Measurements from ENCODE around the gene KCNMA1.
"Not testable (repeated sequence)": the region's sequence is repeated elsewhere in the genome, so short reads cannot be mapped to it uniquely, and the experiment has no call there.

The KCNMA1 gene

DNA sequence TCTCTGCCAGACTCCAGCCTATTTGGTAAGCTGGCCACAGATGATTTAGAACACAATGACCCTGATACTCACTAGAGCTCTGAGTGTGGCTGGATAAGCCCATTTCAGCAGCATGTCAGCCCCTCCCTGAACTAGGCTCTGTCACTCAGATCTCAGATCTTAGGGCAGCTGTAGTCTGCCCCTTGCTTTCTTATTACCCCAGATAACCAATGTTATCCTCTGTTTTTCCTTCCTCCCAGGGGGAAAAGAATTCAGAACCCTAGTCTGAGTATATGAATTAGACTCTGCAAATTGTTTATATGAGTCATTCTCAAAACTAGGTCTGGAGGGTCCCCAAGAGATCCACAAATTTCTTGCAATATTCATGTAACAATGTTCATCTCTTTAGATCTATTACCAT is 286.2 kb downstream of the KCNMA1 start:
- no peak for DNase-seq

DNA sequence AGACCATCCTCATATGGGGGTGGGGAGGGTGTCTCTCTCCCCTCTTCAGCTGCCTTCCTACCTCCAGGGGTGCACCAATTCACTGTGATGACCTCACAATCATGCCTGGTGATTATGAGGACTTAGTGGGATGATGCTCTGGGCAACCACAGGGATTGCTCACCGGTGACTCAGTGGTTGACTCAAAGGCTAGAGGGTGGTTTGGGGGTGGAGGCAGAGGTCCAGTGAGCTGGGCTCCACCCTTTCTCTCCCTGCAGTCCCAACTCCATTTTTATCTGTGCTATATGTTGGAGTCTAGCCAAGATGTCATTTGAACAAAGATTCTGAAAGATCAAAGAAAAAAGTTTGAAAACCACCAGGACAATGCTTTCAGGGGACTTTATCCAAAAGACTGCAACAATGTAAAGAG is 286.9 kb downstream of the KCNMA1 start:
- DNase-seq: peak in 1 of 2 donors; percentile 3

DNA sequence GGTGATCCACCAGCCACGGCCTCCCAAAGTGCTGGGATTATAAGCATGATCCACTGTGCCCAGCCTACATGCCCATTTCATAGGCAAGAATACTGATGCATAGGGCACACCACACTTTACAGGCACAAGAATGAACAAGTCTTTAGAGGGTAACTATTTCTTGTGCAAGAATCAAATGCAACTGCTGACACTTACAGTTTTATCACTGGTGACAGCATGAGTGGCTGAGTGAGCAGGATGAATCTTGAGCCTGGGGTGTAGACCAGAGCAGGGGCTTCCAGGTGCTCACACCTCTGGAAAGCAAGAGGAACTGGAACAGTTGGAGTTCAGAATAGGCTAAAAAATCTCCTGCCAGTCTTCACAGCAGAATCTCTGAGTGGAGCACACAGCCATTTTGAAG is 287.5 kb downstream of the KCNMA1 start:
- DNase-seq: no peak

DNA sequence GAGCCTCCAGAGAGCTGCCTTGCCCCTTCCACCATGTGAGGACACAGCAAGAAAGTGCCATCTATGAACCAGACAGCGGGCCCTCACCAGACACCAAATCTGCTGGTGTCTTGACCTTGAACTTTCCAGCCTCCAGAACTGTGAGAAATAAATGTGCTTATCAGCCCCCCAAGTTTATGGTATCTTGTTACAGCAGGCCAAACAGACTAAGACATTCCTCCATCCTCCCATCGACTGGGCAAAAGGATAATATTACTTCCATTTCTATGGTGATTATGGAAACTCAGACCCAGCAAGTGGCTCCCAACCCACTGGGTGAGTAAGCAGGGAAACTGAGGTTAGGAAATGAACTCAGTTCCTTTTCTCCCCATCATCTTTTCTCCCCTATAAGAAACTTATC is 288.4 kb downstream of the KCNMA1 start:
- no peak for DNase-seq

DNA sequence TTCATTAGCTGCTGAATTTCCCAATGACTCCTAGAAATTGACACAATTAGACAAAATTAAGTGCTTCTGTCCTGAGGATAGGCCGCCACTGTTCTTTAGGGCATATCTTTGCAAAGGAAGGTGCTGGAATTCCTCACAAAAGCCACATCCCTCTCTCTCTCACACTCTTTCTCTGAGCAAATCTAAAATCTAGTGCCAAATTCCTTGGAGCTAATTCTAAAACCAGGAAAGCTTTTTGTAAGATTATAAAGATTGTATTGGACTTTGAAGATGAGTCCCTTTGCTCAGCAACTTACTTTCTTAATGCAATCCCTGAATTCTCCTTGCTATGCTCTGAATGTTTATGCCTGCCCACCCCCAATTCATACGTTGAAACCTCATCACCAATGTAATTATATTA is 288.9 kb downstream of the KCNMA1 start:
- no peak for DNase-seq

DNA sequence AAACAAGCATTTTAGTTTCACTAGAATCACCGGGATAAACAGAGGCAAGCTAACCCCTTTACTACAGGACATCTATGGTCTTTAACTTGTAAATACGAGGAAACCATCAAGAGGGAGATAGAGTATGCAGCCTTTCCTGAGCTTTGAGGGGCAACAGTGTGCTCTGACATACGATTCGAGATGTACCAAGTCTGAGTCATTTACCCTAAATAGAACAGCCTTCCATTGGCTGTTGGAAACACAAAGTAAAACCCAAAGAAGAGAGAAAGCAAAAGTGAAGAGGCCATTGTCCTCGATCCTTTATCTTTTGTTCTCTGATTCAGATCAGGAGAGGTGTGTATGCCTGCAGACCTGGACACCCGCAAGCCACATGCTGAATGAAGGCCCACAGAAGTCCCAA is 289.5 kb downstream of the KCNMA1 start:
- DNase-seq: no peak

DNA sequence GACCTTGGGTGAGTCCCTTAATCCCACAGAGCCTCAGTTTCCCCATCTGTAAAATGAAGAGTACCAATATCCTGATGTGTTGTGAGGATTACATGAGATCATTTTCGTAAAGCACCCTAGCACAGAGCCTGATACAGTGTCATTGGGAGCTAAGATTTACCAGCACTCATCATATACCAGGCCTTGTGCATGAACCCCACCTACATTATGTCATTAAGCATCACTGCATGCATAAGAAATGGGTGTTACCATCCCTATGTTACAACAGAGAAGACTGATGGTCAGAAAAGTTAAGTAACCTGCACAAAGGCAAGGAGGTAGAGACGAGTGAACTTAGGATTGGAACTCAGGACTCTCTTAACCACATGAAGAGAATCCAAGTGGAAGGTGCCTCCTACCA is 290.6 kb downstream of the KCNMA1 start:
- no peak for DNase-seq

DNA sequence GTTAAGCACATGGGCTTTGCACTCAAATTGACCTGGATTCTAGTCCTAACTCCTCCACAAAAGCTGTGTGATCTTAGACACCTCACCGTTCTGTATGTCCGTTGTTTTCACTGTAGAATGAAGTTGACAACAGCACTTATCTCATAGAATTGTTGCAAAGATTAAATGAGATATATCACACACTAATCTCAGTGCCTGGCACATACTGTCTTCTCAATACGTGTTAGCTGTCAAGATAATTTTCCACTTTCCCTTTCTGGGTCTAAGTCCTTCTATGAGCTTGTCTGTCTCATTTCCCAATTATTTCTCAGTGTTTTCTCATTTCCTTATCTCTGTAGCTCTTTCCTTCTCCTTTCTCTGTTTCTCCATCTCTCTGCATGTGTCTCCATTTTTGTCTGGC is 296.6 kb downstream of the KCNMA1 start:
- DNase-seq: no peak

DNA sequence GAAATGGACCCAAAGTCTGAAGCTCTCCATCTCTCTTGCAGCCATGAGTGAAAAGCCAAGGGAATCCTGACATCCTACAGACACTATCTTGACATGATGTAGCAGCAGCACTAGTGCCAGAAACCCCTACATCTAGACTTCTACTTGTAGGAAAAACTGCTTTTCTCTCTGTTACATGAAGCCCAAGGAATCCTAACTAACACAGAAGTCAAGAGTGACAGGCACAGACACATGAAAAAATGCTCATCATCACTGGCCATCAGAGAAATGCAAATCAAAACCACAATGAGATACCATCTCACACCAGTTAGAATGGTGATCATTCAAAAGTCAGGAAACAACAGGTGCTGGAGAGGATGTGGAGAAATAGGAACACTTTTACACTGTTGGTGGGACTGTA is 297.7 kb downstream of the KCNMA1 start:
- DNase-seq: not testable (repeated sequence)

DNA sequence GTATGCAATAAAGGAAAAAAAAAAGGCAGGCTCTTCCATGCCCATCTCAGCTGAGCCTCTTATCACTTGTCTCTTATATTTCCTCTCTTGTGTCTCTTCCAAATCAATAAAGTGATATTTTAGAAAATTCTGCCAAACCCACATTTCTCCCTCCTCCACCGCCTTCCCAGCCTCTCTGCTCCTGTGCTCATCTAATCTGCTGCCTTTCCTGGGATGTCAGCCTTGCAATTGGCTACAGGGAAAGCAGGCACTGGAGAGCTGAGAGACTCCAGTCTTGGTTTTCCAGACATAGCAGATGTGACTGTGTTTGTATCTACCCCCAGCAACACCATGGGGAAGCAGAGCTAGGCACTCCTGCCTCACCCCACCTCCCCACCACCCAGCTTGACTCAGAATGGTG is 298.4 kb downstream of the KCNMA1 start:
- DNase-seq: no peak

DNA sequence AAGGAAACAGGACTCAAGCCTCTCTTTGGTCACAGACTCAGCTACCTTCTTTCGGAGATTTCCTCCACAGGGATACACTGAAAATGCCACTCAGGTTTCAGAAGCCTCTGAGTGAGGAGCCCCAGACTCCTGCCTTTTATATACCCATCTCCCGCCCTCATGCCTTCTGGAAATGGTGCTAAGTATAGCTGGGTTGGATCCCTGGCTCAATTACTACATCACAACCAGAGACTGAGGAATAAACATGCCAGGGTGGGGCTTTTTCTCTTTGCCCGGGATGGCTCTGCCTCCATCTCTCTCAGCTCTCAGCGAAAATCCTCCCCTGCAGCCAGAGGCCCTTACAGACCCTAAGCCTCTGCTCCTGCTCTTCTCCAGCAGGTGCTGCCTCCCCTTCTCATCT is 299.5 kb downstream of the KCNMA1 start:
- no peak for DNase-seq

DNA sequence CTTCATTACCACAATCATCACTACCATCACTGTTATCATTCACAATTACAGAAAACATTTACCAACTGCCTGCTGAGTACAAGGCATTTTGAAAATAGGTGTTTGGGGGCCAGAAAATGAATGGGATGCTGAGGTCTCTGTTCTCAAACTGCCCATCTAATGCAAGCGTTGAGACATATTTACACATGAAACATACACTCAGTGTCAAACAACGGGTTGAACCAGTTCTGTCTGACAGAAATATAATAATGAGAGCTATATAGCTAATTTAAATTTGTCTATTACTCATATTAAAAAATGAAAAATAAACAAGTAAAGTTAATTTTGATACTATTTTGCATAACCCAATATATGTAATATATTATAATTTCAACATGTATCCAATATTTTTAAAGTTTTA is 303.1 kb downstream of the KCNMA1 start:
- no peak for DNase-seq

DNA sequence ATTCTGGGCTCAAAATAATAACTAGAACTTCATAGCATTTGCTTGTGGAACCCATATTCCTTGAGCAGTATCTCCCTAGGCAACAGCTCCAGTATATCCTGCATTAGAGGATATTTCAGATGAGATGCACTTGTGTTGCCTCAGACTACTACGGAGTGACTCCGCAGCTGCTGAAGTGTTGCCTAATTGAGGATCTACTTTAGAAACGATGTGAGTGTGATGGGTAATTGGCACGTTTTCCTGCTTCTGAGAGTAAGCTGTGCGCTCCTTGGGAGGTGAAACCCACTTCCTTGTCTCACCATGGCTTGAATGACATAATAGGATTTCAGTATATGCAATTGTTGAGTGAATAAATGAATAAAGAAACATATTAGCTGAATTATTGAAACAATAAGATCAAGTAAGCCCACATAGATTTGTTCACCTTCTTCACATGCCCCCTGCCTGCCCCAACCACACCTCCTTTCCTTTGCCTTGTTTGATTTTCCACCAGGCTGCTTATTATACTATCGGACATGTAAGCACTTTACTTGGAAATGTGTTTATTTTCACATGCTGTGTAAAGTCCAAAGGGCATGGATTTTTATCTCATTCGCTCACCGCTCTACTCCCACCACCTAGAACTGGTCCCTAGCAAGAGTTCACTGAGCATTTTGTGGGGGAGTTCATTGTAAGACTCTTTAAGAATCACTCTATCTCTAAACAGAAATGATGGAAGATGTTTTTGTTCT is 303.8 kb downstream of the KCNMA1 start:
- DNase-seq: no peak

DNA sequence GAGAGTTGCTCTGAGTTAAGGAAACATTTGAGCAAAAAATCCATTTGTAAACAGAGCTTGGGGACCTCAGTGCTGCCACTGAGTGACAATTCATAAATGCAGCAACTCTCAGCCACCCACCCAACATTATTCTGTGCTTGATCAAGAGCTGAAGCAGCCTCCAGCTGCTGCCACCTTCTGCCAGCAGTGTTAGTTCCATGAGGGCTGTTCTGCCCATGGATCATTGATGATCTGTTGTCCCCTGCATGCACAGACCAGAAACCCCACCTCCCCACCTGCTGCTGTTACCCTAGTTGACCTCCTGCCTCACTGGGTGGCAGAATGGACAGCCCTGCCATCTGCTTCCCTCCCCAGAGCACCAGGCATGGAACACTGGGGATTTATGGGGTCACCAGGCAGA is 305.4 kb downstream of the KCNMA1 start:
- DNase-seq: no peak

DNA sequence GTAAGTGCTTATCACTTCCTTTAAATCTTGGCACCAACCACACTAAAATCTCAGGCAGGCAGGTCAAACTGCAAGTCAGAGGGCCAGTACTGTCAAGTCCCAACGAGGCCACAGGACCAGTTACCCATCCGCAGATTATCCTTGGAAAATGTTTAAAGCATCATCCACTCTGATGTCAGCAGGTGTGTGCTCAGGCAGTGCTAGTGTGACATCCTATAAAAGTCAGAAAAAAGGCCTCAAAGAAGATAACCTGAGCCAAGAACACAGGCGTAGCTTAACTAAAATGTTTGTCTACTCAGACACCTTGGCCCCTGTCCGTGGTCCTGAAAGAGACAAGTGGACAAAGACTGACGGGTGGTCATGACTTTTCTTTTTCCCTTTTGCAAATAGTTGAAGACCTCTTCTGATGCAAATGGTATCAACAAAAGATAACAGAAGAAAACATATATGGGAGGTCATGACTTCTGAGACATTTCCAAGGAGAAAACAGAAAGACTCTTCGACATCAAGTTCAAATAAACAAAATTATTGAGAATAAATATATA is 309.3 kb downstream of the KCNMA1 start:
- DNase-seq: peak in 1 of 2 donors; percentile 7

DNA sequence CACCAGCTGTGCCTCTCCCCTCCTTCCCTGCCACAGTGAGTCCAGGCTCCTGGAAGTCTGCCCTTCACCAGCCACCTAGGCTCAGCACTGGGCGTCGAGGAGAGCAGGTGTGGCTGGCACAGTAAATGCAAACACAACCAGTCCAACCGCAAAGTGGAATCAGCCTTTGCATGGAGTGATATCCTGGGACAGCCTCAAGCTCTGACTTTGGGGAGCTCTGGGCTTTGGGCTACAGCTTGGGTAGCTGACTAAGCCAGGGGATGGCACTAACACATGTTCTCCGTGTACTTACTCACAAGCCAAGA is 312.4 kb downstream of the KCNMA1 start:
- no peak for DNase-seq

DNA sequence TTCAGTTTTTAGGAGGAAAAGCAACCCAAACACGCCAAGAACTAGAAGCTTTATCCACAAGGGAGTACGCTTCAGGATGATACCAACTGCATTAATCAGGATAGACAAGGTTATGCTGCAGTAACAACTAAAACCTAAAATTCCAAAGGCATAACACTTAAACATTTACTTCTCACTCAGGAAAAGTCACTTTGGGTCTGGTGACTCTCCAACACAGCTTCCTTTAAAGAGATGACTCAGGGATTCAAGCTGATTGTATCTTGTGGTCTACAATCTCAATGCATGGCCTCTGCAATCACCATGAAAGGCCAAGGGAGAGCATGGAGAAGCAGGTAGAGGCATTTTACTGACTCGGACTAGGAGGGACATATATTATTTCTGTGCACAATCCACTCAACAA is 315.8 kb downstream of the KCNMA1 start:
- no peak for DNase-seq

DNA sequence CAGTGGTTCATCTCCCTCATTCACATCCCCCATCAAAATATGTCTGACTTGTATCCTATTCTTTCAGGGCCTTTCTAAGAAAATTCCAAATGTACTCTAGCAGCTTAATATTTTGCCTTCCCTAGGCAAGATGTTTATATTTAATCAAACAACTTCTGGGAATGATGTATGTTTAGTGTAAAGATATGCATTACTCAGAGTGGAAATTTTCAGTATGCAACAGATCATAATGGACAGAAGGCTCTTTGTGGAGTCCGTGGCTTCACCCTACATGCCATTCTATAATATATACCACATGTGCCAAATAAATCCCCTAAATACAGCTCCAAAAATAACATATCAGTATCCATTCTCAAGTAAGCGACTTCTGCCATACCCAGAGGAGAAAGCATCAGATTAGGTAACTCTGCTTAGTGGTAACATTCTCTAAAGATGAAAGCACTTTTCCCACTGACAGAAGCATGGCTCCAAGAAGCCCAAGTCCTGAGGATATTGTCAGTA is 316.6 kb downstream of the KCNMA1 start:
- no peak for DNase-seq

DNA sequence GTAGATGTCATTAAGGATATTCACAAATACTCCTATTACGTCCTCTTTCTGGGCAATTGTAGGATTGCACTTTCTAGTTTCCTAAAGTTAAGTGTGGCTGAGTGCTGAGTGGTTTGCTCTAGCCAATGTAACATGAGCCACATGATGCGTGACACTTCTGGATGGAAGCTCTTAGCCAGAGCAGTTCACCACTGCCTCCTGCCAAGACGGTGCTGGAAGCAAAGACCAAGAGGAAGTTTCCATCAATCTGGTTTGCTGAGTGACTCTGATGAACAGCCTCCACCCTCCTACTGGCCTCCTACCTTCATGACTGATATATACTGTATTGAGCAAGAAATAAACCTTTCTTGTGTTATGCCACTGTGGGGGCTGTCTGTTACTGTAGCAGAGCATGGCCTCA is 318.1 kb downstream of the KCNMA1 start:
- no peak for DNase-seq

DNA sequence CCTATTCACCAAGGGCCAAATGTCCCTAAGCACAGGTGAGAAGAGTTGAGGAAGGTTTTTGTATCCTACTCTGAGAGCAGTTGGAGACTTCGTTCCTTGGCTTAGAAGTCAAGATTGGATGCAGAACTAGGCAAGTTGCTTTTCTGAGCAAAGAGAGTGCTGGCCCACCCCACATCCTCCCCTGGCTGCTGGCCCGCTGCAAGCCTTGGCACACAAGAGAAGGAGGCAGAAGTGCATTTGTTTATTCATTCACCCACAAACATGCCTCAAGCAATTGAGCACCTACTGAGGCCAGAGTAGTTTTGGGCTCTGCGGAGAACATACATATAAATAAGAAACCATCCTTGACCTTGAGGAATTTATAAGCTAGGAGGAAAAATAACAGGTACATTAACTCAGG is 318.9 kb downstream of the KCNMA1 start:
- no peak for DNase-seq

DNA sequence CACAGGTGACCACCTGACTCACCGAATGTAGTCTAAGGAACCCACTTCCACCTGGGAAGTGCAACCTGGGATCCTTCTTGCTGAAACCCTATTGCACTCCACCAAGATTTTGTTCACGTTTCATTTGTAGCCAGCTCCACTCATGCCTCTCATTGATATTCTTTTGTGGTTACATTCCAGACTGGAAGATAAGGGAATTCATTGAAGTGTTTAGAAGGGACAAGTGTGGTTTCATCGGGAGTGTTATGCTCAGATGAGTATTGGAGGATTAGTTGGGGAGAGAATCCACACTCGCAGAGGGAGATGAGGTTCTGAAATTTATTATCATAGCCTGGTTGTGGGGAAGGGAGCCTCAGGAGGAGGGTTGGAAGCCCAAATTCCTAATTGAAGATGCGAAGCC is 320.4 kb downstream of the KCNMA1 start:
- no peak for DNase-seq

DNA sequence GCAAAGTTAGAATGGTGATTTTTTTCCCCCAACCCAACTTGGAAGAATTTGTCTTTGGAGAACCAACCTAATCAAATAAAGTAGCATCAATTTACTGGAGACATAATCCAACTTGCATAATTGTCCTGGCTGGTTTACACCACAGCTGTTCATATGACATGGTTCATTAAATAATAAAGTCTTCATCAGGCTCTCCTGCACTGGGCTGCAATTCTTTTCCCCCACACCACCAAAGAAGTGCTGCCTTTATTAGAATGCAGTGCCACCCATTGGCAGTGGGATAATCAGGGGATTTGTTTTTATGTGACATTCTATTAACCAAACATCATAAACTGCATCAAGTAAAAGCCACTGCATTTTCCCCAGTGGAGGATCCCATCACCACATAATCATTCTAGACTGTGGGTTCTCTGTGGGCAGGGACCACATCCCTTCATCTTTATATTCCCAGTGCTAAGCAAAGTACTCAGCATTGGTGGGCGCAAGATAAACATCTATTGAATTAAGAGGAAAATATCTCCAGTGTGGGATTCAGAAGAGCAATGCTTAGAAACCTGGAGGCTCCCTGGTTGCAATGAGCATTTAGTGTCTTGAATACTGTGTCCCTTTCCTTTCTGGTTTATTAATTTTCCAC is 322.0 kb downstream of the KCNMA1 start:
- no peak for DNase-seq

DNA sequence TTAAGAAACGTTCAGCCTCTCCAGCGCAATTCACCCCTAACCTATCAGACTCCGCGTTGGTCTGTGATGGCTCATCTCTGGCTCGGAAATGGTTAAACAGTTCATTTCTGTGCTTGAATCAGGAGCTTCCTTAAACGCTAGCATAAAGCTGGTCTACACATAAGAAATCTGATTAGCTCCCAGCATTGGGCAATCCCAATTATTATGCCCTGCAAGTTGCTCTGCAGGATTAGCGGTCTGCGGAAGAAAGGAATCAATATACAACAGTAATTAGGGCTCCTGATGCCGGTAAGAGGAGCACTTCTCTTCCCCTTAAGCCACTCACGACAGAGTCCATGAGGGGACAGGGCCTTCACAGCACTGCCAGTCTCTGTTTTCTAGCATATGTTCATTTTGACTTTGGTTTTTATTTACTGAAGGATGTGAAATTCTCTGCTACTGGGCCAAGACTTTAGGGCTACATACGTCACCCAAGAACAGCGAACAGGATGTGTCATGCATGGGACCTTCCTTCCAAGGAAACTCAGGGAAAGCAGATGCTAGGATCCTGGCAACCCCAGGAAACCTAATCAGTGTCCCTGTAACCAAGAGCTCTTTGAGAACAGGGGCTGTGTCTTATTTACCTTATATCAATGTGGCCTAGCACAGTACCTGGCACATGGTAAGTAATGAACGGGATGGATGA is 324.4 kb downstream of the KCNMA1 start:
- no peak for DNase-seq

DNA sequence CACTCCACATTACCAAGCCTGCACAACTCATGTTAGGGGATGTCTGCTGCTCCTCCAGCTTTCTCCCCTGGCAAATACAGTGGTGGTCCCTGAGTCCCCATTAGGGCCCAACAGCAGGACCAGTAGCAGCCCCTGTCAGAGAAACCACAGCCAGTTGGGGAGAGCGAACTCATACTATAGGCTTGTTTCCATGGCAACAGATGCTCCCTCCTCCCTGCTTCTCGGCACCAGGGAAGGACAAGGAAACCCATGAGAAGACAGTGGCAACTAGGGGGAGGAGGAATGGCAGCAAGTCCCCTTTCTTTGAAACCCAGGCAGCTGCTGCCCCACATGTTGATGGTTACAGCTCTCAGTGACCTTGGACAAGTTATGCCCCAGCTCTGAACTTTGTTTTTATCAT is 326.4 kb downstream of the KCNMA1 start:
- DNase-seq: no peak

Measured in stimulated activated CD4-positive, alpha-beta T cell treated with anti-CD3 and anti-CD28 coated beads, Interleukin-2, amount 100 ng/mL, for 24 hours (primary cell).